ENCODE results near the gene HOXD8. TPM values are rescaled to one million over a fixed set of nuclear protein-coding genes. Genes with fewer than 3 reads are reported as not detected.

Gene HOXD8
- total and polyA plus RNA-seq, 4 donors: 0.34 to 1.6 (median 1.0) TPM

DNA sequence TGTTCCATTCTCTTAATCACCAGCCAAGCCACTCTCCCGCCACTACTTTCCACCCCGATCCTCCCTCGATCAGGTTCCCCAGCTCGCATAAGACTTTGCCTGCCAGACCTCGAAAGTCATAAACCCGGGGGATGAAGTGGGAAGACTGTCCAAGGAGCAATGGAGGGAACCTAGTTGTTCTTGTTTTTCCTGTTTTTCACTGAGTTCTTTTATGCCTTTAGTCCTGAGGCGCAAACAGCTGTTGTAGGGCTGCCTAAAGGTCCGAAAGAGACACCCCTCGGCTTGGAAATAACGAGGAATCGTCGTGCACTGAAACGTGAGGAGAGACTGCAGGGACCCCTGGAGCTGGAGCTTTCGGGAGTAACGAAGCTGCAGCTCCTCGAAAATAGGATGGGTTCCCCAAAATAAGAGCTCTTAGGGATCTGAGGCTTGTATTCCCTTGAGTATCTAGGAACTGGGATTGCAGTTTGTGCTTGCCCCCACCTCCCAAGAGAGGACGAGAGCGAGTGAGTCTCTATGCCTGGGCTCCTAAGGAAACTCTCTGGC, 31.6 kb upstream of the HOXD8 start:
- H3K36me3 ChIP-seq (ENCODE audit: control insufficient read depth in 4 of 4, insufficient read depth in 4 of 4, low read length in 4 of 4): no peaks in the 10 kb centered on the region
- 3 to 4% methylated on average over 18 of the region's 18 CpGs for WGBS, 2 donors
- H3K9me3 ChIP-seq (ENCODE audit: control insufficient read depth in 4 of 4, insufficient read depth in 3 of 4, low read length in 3 of 4): peaks cover 0 to 14% (median 0%) of the 10 kb centered on the region in 4 donors
- no peak overlapping the region for H3K4me3 ChIP-seq
- no peak overlapping the region for H3K9ac ChIP-seq (ENCODE audit: insufficient read depth in 1 of 2, low read length in 2 of 2)
- ATAC-seq (ENCODE audit: insufficient read depth, low FRiP score) (no peak), DNase-seq (no peak)
- peaks cover 25 to 98% (median 93%) of the 10 kb centered on the region in 3 donors for H3K27me3 ChIP-seq (ENCODE audit: control insufficient read depth in 3 of 3, insufficient read depth in 3 of 3, low read length in 2 of 3)
- no peak overlapping the region for H3K27ac ChIP-seq (ENCODE audit: low read depth in 1 of 2, low read length in 1 of 2)
- TF ChIP-seq, protein P1, sequence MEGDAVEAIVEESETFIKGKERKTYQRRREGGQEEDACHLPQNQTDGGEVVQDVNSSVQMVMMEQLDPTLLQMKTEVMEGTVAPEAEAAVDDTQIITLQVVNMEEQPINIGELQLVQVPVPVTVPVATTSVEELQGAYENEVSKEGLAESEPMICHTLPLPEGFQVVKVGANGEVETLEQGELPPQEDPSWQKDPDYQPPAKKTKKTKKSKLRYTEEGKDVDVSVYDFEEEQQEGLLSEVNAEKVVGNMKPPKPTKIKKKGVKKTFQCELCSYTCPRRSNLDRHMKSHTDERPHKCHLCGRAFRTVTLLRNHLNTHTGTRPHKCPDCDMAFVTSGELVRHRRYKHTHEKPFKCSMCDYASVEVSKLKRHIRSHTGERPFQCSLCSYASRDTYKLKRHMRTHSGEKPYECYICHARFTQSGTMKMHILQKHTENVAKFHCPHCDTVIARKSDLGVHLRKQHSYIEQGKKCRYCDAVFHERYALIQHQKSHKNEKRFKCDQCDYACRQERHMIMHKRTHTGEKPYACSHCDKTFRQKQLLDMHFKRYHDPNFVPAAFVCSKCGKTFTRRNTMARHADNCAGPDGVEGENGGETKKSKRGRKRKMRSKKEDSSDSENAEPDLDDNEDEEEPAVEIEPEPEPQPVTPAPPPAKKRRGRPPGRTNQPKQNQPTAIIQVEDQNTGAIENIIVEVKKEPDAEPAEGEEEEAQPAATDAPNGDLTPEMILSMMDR (IDR thresholded peaks at IDR 0.05; ENCODE audit: control extremely low read depth, extremely low read depth): no peak
- peaks cover 0 to 22% (median 12%) of the 10 kb centered on the region in 5 donors for H3K4me1 ChIP-seq (ENCODE audit: control insufficient read depth in 5 of 5, insufficient read depth in 5 of 5, low read length in 5 of 5)

DNA sequence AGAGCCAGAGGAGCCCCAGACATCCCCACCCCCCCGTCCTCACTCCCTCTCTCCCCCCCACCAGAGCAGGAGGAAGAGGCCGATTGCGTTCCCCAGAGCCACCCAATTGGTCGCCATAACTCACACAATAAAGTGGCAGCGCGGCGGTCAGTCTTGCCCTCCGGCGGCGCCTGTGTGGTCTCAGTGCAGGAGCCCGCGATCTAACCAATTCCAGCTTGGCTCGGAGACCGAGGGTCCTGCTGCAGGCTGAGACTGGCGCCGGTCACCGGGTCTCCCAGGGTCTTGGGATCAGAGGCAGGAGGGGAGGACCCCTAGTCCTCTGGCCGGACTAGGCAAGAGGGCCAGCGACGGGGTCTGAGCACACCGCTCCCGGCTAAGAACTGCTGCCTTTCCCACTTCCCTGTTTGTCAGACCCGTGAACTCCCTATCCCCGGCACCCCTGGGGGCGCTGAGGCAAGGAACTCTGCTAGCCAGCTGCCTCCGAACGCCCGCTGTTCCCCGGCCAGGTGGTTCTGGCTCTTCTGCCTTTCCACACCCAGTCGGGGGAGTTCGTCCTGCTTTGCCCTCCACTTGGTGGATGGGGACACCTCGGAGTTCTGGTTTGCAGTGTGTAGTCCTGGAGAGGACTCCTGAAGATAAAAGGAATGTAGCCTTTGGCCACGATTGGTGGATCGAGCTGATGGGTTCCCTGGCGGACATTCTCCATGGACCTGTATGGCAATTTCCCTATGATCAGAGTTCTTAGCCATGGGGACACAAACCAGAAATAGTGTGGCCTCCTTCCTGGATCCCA, 30.9 kb upstream of the HOXD8 start:
- WGBS, 2 donors: 5 to 6% methylated on average over 35 of the region's 35 CpGs
- no peak for DNase-seq
- Histone ChIP-seq H3K9ac (ENCODE audit: insufficient read depth in 1 of 2, low read length in 2 of 2) (no peak overlapping the region), H3K4me3 (no peak overlapping the region), H3K9me3 (ENCODE audit: control insufficient read depth in 4 of 4, insufficient read depth in 3 of 4, low read length in 3 of 4) (peaks cover 0 to 8% (median 0%) of the 10 kb centered on the region in 4 donors), H3K36me3 (ENCODE audit: control insufficient read depth in 4 of 4, insufficient read depth in 4 of 4, low read length in 4 of 4) (no peaks in the 10 kb centered on the region), H3K27me3 (ENCODE audit: control insufficient read depth in 3 of 3, insufficient read depth in 3 of 3, low read length in 2 of 3) (peaks cover 21 to 98% (median 94%) of the 10 kb centered on the region in 3 donors), H3K4me1 (ENCODE audit: control insufficient read depth in 5 of 5, insufficient read depth in 5 of 5, low read length in 5 of 5) (peaks cover 0 to 16% (median 5%) of the 10 kb centered on the region in 5 donors), H3K27ac (ENCODE audit: low read depth in 1 of 2, low read length in 1 of 2) (no peak overlapping the region)
- no peak for ATAC-seq (ENCODE audit: insufficient read depth, low FRiP score)
- TF ChIP-seq, protein P1 (IDR thresholded peaks at IDR 0.05; ENCODE audit: control extremely low read depth, extremely low read depth): no peak

DNA sequence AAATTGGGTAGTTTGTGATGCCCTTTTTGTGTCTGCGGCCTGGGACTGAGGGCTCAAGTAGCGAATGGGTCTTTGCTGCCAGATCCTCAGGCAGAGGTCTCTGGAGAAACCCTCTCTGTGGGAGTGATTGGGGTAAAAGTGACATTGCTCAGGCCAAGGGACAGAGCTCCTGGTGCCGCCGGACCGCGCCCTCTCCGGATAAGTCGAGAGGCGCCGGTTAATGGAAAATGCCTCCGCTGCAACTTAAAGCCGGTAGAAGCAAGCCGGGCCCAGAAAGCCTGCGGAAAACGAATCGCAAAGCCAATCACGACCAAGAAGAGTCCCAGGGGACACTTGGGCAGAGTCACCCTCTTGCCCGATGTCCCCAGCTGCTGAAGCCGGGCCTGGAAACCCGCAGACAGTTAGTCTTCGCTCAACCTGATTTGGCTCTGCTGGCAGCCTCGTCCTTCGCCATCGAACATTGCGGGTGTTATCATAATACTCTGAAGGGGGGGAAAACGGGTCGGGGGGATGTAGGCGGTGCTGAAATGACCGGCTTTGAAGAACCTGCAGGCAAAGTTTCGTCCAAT, 30.3 kb upstream of the HOXD8 start:
- Histone ChIP-seq H3K9ac (ENCODE audit: insufficient read depth in 1 of 2, low read length in 2 of 2) (no peak overlapping the region), H3K4me3 (no peak overlapping the region), H3K36me3 (ENCODE audit: control insufficient read depth in 4 of 4, insufficient read depth in 4 of 4, low read length in 4 of 4) (no peaks in the 10 kb centered on the region), H3K27ac (ENCODE audit: low read depth in 1 of 2, low read length in 1 of 2) (no peak overlapping the region), H3K4me1 (ENCODE audit: control insufficient read depth in 5 of 5, insufficient read depth in 5 of 5, low read length in 5 of 5) (peaks cover 0 to 17% (median 5%) of the 10 kb centered on the region in 5 donors), H3K9me3 (ENCODE audit: control insufficient read depth in 4 of 4, insufficient read depth in 3 of 4, low read length in 3 of 4) (peaks cover 0 to 7% (median 0%) of the 10 kb centered on the region in 4 donors), H3K27me3 (ENCODE audit: control insufficient read depth in 3 of 3, insufficient read depth in 3 of 3, low read length in 2 of 3) (peaks cover 23 to 98% (median 94%) of the 10 kb centered on the region in 3 donors)
- DNase-seq (no peak), ATAC-seq (ENCODE audit: insufficient read depth, low FRiP score) (no peak)
- WGBS, 2 donors: 9 to 10% methylated on average over 30 of the region's 30 CpGs
- TF ChIP-seq, protein P1 (IDR thresholded peaks at IDR 0.05; ENCODE audit: control extremely low read depth, extremely low read depth): no peak

Measured in lung (tissue), 12 donors.